Omental fat pad (tissue), 4 donors: ENCODE data around the gene HIC1. TPM values are rescaled to one million over a fixed set of nuclear protein-coding genes. Genes with fewer than 3 reads are reported as not detected.

Source experiments
- ATAC-seq: fragments of 150-250 bp; one replicate; pipeline ENCODE4 v1.9.1; 2016; ENCODE audit warnings: mild to moderate bottlenecking, moderate library complexity; ENCODE audit not compliant: low FRiP score
- DNase-seq: peaks from one replicate; pipeline ENCODE4 v3.0.0-alpha.2; 2019; ENCODE audit warnings: low spot score
- CTCF ChIP-seq, 3 donors: fragments of 450-650 bp; IDR thresholded peaks; one replicate each; pipeline ENCODE4 v1.5.1; 2016 to 2017; ENCODE audit warnings: antibody characterized with exemption in 3 of 3, mild to moderate bottlenecking in 3 of 3, moderate library complexity in 2 of 3
- total RNA-seq, 4 donors: library from RNA; depleted of rRNA; stranded (reverse); fragments of >200 nt; gene quantifications; one replicate each; pipeline ENCODE4 v1.1.0, GENCODE V29; 2016

HIC1 gene
- total RNA-seq, 4 donors from 2014 or later: 9.9 to 63.8 (median 37.3) TPM

GRCh38 chr17:2034157-2034556, 20.7 kb upstream of the HIC1 start:
- DNase-seq: no peak

GRCh38 chr17:2034806-2035540, 19.9 kb upstream of the HIC1 start:
- no peak for TF ChIP-seq CTCF (IDR thresholded peaks at IDR 0.05)
- ATAC-seq (no peak), DNase-seq (no peak)

More at GRCh38 chr17:2034157-2034556, 20.7 kb upstream of the HIC1 start:
- ATAC-seq: no peak
- no peak for TF ChIP-seq CTCF (IDR thresholded peaks at IDR 0.05)

- no peak for TF ChIP-seq CTCF (IDR thresholded peaks at IDR 0.05)
- ATAC-seq (no peak), DNase-seq (no peak)
Observed at GRCh38 chr17:2035541-2036488, 19.1 kb upstream of the HIC1 start.

GRCh38 chr17:2037155-2037554, 17.7 kb upstream of the HIC1 start:
- ATAC-seq (no peak), DNase-seq (no peak)
- TF ChIP-seq CTCF (IDR thresholded peaks at IDR 0.05): no peak

- no peak for ATAC-seq
Observed at GRCh38 chr17:2040219-2040827, 14.6 kb upstream of the HIC1 start.

More at GRCh38 chr17:2040219-2040827, 14.6 kb upstream of the HIC1 start:
- DNase-seq: no peak
- TF ChIP-seq CTCF (IDR thresholded peaks at IDR 0.05): no peak
